Mucosa of rectum (tissue), 2 donors: ENCODE results near the gene LPP.

Experiments used
- H3K27ac ChIP-seq, 2 donors: one replicate each; pipeline ENCODE4 v1.7.0; 2013; ENCODE audit warnings: inconsistent platforms in 2 of 2, low read depth in 2 of 2, low read length in 2 of 2
- H3K27me3 ChIP-seq, 2 donors: one replicate each; pipeline ENCODE4 v1.7.0; 2013; ENCODE audit warnings: low read length in 2 of 2; ENCODE audit not compliant: control insufficient read depth in 2 of 2, insufficient read depth in 2 of 2
- H3K36me3 ChIP-seq, 2 donors: one replicate each; pipeline ENCODE4 v1.7.0; 2013; ENCODE audit warnings: low read length in 2 of 2; ENCODE audit not compliant: control insufficient read depth in 2 of 2, insufficient read depth in 2 of 2
- H3K4me1 ChIP-seq, 2 donors: one replicate each; pipeline ENCODE4 v1.7.0; 2013; ENCODE audit warnings: low read length in 2 of 2, mild to moderate bottlenecking in 1 of 2; ENCODE audit not compliant: control insufficient read depth in 2 of 2, insufficient read depth in 2 of 2
- H3K4me3 ChIP-seq, 2 donors: one replicate each; pipeline ENCODE4 v1.7.0; 2013; ENCODE audit warnings: low read length in 2 of 2
- H3K9ac ChIP-seq, 2 donors: one replicate each; pipeline ENCODE4 v1.7.0; 2013; ENCODE audit warnings: low read length in 2 of 2, low read depth in 1 of 2, mild to moderate bottlenecking in 1 of 2
- H3K9me3 ChIP-seq, 2 donors: one replicate each; pipeline ENCODE4 v1.7.0; 2013; ENCODE audit warnings: low read length in 2 of 2; ENCODE audit not compliant: control insufficient read depth in 2 of 2
- donor health status: healthy.
- donor health status: Normal muscosa, but diverticular disease.

Gene LPP

GRCh38 chr3:188643736-188644135 lies 489.8 kb downstream of the LPP start:
- Histone ChIP-seq H3K27ac (no peak overlapping the region), H3K4me1 (peaks cover 0 to 4% of the 10 kb centered on the region in 2 donors), H3K4me3 (no peak overlapping the region), H3K27me3 (no peaks in the 10 kb centered on the region), H3K9me3 (no peaks in the 10 kb centered on the region), H3K36me3 (peaks cover 0 to 2% of the 10 kb centered on the region in 2 donors), H3K9ac (no peak overlapping the region)

GRCh38 chr3:188646592-188646991 lies 492.6 kb downstream of the LPP start:
- Histone ChIP-seq H3K9ac (no peak overlapping the region), H3K9me3 (no peaks in the 10 kb centered on the region), H3K27me3 (no peaks in the 10 kb centered on the region), H3K4me1 (peaks cover 0 to 4% of the 10 kb centered on the region in 2 donors), H3K27ac (no peak overlapping the region), H3K4me3 (no peak overlapping the region), H3K36me3 (peaks cover 0 to 2% of the 10 kb centered on the region in 2 donors)

- H3K9ac ChIP-seq, result no peak overlapping the region
- peaks cover 0 to 4% of the 10 kb centered on the region in 2 donors for H3K4me1 ChIP-seq
- H3K36me3 ChIP-seq, result peaks cover 0 to 2% of the 10 kb centered on the region in 2 donors
- no peaks in the 10 kb centered on the region for H3K9me3 ChIP-seq
- no peak overlapping the region for H3K27ac ChIP-seq
- H3K4me3 ChIP-seq, result no peak overlapping the region
- H3K27me3 ChIP-seq, result no peaks in the 10 kb centered on the region
These were observed 493.3 kb downstream of the LPP start for GRCh38 chr3:188647237-188647636.

DNA sequence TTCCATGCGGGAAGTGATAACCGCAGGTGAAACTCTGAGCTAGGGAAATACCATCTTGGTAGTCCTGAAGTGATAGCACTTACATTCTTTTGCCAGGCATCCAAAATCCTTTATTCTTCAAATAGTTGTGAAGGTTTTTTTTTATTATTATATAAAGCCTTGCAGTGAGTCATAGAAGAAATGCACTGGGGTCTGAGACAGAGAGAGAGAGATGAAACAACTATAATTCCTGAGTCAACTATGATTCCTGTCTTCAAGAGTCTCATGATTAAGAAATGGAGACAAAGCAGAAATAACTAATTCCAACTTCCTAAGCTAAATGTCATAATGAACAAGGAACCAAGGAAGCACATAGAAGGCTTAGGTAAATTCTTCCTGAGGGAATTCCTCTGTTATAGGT lies 495.6 kb downstream of the LPP start:
- Histone ChIP-seq H3K36me3 (peaks cover 0 to 2% of the 10 kb centered on the region in 2 donors), H3K27me3 (no peaks in the 10 kb centered on the region), H3K9me3 (no peaks in the 10 kb centered on the region), H3K4me3 (no peak overlapping the region), H3K4me1 (peaks cover 0 to 4% of the 10 kb centered on the region in 2 donors), H3K9ac (no peak overlapping the region), H3K27ac (no peak overlapping the region)

GRCh38 chr3:188656196-188656982 lies 502.4 kb downstream of the LPP start:
- H3K9ac ChIP-seq, result no peak overlapping the region
- H3K4me3 ChIP-seq, result no peak overlapping the region
- no peaks in the 10 kb centered on the region for H3K4me1 ChIP-seq
- no peaks in the 10 kb centered on the region for H3K9me3 ChIP-seq
- H3K27me3 ChIP-seq, result no peaks in the 10 kb centered on the region
- H3K36me3 ChIP-seq, result no peaks in the 10 kb centered on the region
- no peak overlapping the region for H3K27ac ChIP-seq

DNA sequence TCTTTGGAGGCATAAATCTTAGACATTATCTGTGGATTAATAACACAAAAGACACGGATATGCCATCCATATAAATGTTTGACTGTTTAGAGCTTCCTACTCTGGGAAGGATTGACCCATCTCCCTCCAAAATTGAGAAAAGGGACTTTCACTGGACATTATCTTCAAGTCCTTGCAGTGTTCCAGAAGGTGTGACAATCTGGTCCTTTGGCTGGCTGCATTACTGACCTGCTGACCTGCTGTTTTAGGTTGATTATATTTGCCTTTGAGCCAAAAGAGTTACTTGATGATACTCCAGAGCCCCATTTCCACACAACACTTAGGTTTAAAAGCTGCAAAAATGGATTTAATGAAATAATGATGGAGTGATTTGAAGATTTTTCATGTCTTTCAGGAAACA lies 504.6 kb downstream of the LPP start:
- Histone ChIP-seq H3K27ac (no peak overlapping the region), H3K9ac (no peak overlapping the region), H3K4me1 (no peaks in the 10 kb centered on the region), H3K27me3 (no peaks in the 10 kb centered on the region), H3K36me3 (no peaks in the 10 kb centered on the region), H3K4me3 (no peak overlapping the region), H3K9me3 (no peaks in the 10 kb centered on the region)

DNA sequence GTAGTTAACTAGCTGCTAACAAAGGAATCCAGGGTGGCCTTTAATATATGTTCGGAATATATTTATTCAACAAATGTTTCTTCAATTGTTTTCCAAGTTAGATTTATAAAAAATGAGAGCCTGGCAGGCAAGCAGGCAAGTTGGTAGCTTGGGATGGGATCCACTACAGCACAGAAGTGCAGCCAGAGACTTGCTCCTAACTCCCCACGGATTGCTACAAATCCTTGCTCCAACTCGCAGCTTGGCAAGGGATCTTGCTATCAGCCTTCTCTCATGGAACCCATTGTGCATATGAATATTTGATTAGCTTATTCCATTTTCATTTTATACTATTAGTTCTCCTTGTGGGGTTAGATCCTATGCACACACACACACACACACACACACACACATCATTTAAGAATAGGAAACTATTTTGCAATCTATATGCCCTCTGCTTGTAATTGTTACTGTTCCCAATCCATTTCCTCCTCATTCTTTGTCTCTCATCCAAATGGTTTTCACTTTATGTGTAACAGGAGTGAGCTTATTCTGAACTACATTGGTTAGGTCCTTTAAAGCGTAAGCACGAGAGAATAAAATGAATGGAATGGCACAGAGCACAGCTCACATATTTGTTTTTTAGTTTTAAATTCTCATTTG lies 505.6 kb downstream of the LPP start:
- Histone ChIP-seq H3K4me1 (no peaks in the 10 kb centered on the region), H3K9me3 (no peaks in the 10 kb centered on the region), H3K36me3 (no peaks in the 10 kb centered on the region), H3K27ac (no peak overlapping the region), H3K9ac (no peak overlapping the region), H3K4me3 (no peak overlapping the region), H3K27me3 (no peaks in the 10 kb centered on the region)

DNA sequence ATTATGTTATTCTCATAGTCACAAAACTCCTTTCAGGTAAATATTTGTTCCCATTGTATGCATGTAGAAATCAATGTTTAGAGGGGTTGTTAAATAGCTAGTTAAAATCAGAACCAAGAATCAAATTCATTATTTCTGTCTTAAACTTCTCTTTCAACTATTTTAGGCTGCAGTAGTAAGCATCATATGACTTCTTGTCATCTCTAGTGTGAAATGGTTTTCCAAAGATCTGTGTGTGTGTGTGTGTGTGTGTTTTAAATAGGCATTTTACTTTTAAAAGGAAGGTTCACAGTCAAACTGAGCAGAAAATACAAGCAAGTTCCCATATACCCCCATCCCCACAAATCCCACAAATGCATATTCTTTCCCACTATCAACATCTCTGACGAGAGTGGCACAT lies 506.5 kb downstream of the LPP start:
- H3K4me3 ChIP-seq, result no peak overlapping the region
- no peaks in the 10 kb centered on the region for H3K36me3 ChIP-seq
- no peak overlapping the region for H3K27ac ChIP-seq
- H3K9ac ChIP-seq, result no peak overlapping the region
- no peaks in the 10 kb centered on the region for H3K27me3 ChIP-seq
- no peaks in the 10 kb centered on the region for H3K4me1 ChIP-seq
- no peaks in the 10 kb centered on the region for H3K9me3 ChIP-seq

GRCh38 chr3:188661806-188662205 lies 507.8 kb downstream of the LPP start:
- H3K4me1 ChIP-seq, result no peaks in the 10 kb centered on the region
- H3K36me3 ChIP-seq, result no peaks in the 10 kb centered on the region
- H3K27ac ChIP-seq, result no peak overlapping the region
- H3K27me3 ChIP-seq, result no peaks in the 10 kb centered on the region
- no peak overlapping the region for H3K9ac ChIP-seq
- no peak overlapping the region for H3K4me3 ChIP-seq
- H3K9me3 ChIP-seq, result no peaks in the 10 kb centered on the region

DNA sequence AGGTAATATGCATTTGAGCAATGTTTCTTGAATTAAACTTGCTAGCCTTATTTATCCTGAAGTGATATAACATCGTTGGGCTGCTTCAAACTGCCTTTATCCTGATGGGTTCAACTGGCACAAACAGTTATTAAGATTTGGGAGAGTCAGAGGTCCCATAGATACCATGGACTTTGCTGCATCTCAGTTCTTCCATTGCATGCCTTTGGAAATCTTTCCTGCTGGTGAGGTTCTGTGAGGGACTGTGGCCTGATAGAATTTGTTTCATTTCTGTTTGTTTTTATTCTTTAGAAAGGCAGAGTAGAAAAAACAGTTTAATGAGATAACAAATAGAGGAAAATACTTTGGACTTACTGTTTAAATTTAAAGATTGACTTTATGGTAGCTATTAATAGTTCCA lies 508.3 kb downstream of the LPP start:
- no peak overlapping the region for H3K27ac ChIP-seq
- H3K27me3 ChIP-seq, result no peaks in the 10 kb centered on the region
- no peaks in the 10 kb centered on the region for H3K36me3 ChIP-seq
- H3K4me3 ChIP-seq, result no peak overlapping the region
- H3K9me3 ChIP-seq, result no peaks in the 10 kb centered on the region
- no peak overlapping the region for H3K9ac ChIP-seq
- H3K4me1 ChIP-seq, result no peaks in the 10 kb centered on the region
